HepG2 (cell line): ENCODE results near the gene ZNF189. TPM values are rescaled to one million over a fixed set of nuclear protein-coding genes. Genes with fewer than 3 reads are reported as not detected.
A peak's percentile ranks its signal among the peaks of the same experiment; 100 is the strongest.

Source experiments
- ARNT2 ChIP-seq: sonication (generic); formaldehyde crosslinking; IDR thresholded peaks from 2 replicates; pipeline ENCODE4 v1.8.0; 2022; ENCODE audit warnings: mild to moderate bottlenecking, low read depth, missing genetic modification reagents, moderate library complexity
- BORCS8-MEF2B ChIP-seq: sonication (generic); formaldehyde crosslinking; IDR thresholded peaks from 2 replicates; pipeline ENCODE4 v1.8.0; 2022; ENCODE audit warnings: mild to moderate bottlenecking, missing genetic modification reagents
- CENPX ChIP-seq: sonication (generic); formaldehyde crosslinking; IDR thresholded peaks from 2 replicates; pipeline ENCODE4 v1.9.0; 2021; ENCODE audit warnings: mild to moderate bottlenecking, missing genetic modification reagents, moderate library complexity
- CREB3 ChIP-seq: sonication (generic); formaldehyde crosslinking; IDR thresholded peaks from 2 replicates; pipeline ENCODE4 v1.5.0; 2020; ENCODE audit warnings: missing genetic modification reagents
- CREBL2 ChIP-seq: sonication (generic); formaldehyde crosslinking; IDR thresholded peaks from 2 replicates; pipeline ENCODE4 v1.8.1; 2023; ENCODE audit warnings: missing genetic modification reagents, mild to moderate bottlenecking, borderline replicate concordance
- FOXM1 ChIP-seq: sonication (generic); formaldehyde crosslinking; IDR thresholded peaks from 2 replicates; pipeline ENCODE4 v1.5.0; 2020; ENCODE audit warnings: missing genetic modification reagents
- GMEB2 ChIP-seq: IDR thresholded peaks from 2 replicates; pipeline ENCODE4 v1.6.1; 2016; ENCODE audit warnings: missing biosample characterization, missing genetic modification reagents, low read depth
- NFE2L2 ChIP-seq: fragments of 150-350 bp; IDR thresholded peaks from 2 replicates; pipeline ENCODE4 v1.6.1; 2014; ENCODE audit warnings: low read length
- NR1H2 ChIP-seq: sonication (generic); formaldehyde crosslinking; IDR thresholded peaks from 2 replicates; pipeline ENCODE4 v1.8.1; 2022; ENCODE audit warnings: low read depth, missing genetic modification reagents, borderline replicate concordance
- NRL ChIP-seq: sonication (generic); formaldehyde crosslinking; IDR thresholded peaks from 2 replicates; pipeline ENCODE4 v1.5.0; 2020; ENCODE audit warnings: missing genetic modification reagents, mild to moderate bottlenecking, moderate library complexity, borderline replicate concordance
- RBAK ChIP-seq: sonication (generic); formaldehyde crosslinking; IDR thresholded peaks from 2 replicates; pipeline ENCODE4 v1.5.1; 2020; ENCODE audit warnings: mild to moderate bottlenecking, missing genetic modification reagents
- SNRNP70 ChIP-seq: fragments of 200-400 bp; formaldehyde crosslinking; IDR thresholded peaks from 2 replicates; pipeline ENCODE4 v1.6.1; 2017; ENCODE audit warnings: mild to moderate bottlenecking, low read depth, low read length, moderate library complexity
- SP2 ChIP-seq: sonication (generic); formaldehyde crosslinking; IDR thresholded peaks from 2 replicates; pipeline ENCODE4 v1.5.1; 2020; ENCODE audit warnings: mild to moderate bottlenecking, missing genetic modification reagents
- SRSF4 ChIP-seq: fragments of 200-400 bp; formaldehyde crosslinking; IDR thresholded peaks from one replicate; pipeline ENCODE4 v1.6.1; 2018; ENCODE audit warnings: mild to moderate bottlenecking, low read depth, low read length, moderate library complexity; ENCODE audit not compliant: poor library complexity, severe bottlenecking
- TBX3 ChIP-seq: fragments of 450-650 bp; IDR thresholded peaks from 2 replicates; pipeline ENCODE4 v1.6.1; 2017; ENCODE audit warnings: antibody characterized with exemption, mild to moderate bottlenecking, inconsistent platforms, borderline replicate concordance
- TRIM24 ChIP-seq: sonication (generic); formaldehyde crosslinking; IDR thresholded peaks from 2 replicates; pipeline ENCODE4 v1.8.0; 2022; ENCODE audit warnings: mild to moderate bottlenecking, missing genetic modification reagents
- ZBTB10 ChIP-seq: sonication (generic); formaldehyde crosslinking; IDR thresholded peaks from 2 replicates; pipeline ENCODE4 v1.4.0; 2020; ENCODE audit warnings: missing genetic modification reagents, borderline replicate concordance
- ZBTB37 ChIP-seq: sonication (generic); formaldehyde crosslinking; IDR thresholded peaks from 2 replicates; pipeline ENCODE4 v1.4.0; 2020; ENCODE audit warnings: mild to moderate bottlenecking, missing genetic modification reagents
- ZFY ChIP-seq: sonication (generic); formaldehyde crosslinking; IDR thresholded peaks from 2 replicates; pipeline ENCODE4 v1.4.0; 2020; ENCODE audit warnings: missing genetic modification reagents
- ZNF10 ChIP-seq: sonication (generic); formaldehyde crosslinking; IDR thresholded peaks from 2 replicates; pipeline ENCODE4 v1.4.0; 2020; ENCODE audit warnings: mild to moderate bottlenecking, low read depth, missing genetic modification reagents, borderline replicate concordance
- ZNF33B ChIP-seq: sonication (generic); formaldehyde crosslinking; IDR thresholded peaks from 2 replicates; pipeline ENCODE4 v1.5.1; 2020; ENCODE audit warnings: mild to moderate bottlenecking, missing genetic modification reagents
- ZNF350 ChIP-seq: sonication (generic); formaldehyde crosslinking; IDR thresholded peaks from 2 replicates; pipeline ENCODE4 v1.4.0; 2020; ENCODE audit warnings: mild to moderate bottlenecking, low read depth, missing genetic modification reagents, borderline replicate concordance
- ZNF382 ChIP-seq: sonication (generic); formaldehyde crosslinking; IDR thresholded peaks from 2 replicates; pipeline ENCODE4 v1.5.0; 2020; ENCODE audit warnings: missing genetic modification reagents, mild to moderate bottlenecking, borderline replicate concordance
- ZNF510 ChIP-seq: sonication (generic); formaldehyde crosslinking; IDR thresholded peaks from 2 replicates; pipeline ENCODE4 v1.4.0; 2020; ENCODE audit warnings: low read depth, mild to moderate bottlenecking, missing genetic modification reagents
- polyA plus RNA-seq, 8 experiments: library from polyadenylated mRNA; depleted of rRNA in 3 of 8; stranded (reverse) in 7 of 8; unstranded in 1 of 8; fragments of >200 nt; fragmentation: Illumina TruSeq in 4 of 8; extraction: Trizol in 4 of 8; gene quantifications; 2 replicates each; pipeline versions ENCODE4 v1.2.1 to v1.2.3, GENCODE V29; 2011 to 2016; ENCODE audit warnings: low read depth in 4 of 8, missing spikeins in 1 of 8, mixed read lengths in 1 of 8; ENCODE audit not compliant: insufficient read depth in 1 of 8
- total RNA-seq, 5 experiments: library from RNA; depleted of rRNA; stranded (reverse); fragments of >200 nt; fragmentation: Illumina TruSeq; extraction: Trizol; gene quantifications; 2 replicates each; pipeline ENCODE4 v1.2.3, GENCODE V29; 2016; ENCODE audit warnings: low read depth in 1 of 5

Gene ZNF189
- total and polyA plus RNA-seq, 2 of the 13 experiments (the other 11 are each of a cell fraction or from before 2014, with no cell fraction given) = 8.4 to 50.0 TPM

- TF ChIP-seq BORCS8-MEF2B (CRISPR knock-in tag) (no peak), TRIM24 (CRISPR knock-in tag) (no peak), SP2 (no peak), FOXM1 (CRISPR knock-in tag) (no peak), NR1H2 (CRISPR knock-in tag) (no peak), ZNF510 (CRISPR knock-in tag) (no peak), CREBL2 (CRISPR knock-in tag) (no peak), TBX3 (peak; percentile 40; the same call in 1 of the 2 replicates), CREB3 (CRISPR knock-in tag) (no peak), ZBTB37 (CRISPR knock-in tag) (no peak), SNRNP70 (no peak), NFE2L2 (no peak), ZBTB10 (CRISPR knock-in tag) (no peak; the same call in 1 of the 2 replicates), ZFY (CRISPR knock-in tag) (no peak; the same call in 1 of the 2 replicates), ZNF382 (no peak), RBAK (CRISPR knock-in tag) (no peak), ZNF33B (no peak; the same call in 1 of the 2 replicates), NRL (CRISPR knock-in tag) (no peak), ZNF10 (CRISPR knock-in tag) (no peak), CENPX (CRISPR knock-in tag) (no peak), ARNT2 (no peak), GMEB2 (CRISPR knock-in tag) (no peak), SRSF4 (no peak), ZNF350 (CRISPR knock-in tag) (no peak)
These were observed 46.8 kb downstream of the ZNF189 start (continued) for GRCh38 chr9:101445353-101446029.
